Sigmoid colon (tissue), 4 donors: ENCODE data around the gene ROM1.

ENCODE experiments used
- CTCF ChIP-seq, 4 experiments: fragments of 450-650 bp in 3 of 4; fragments of 200-600 bp in 1 of 4; IDR thresholded peaks; one replicate each; pipeline ENCODE4 v1.5.1; 2016 to 2019; ENCODE audit warnings: antibody characterized with exemption in 4 of 4, mild to moderate bottlenecking in 3 of 4, moderate library complexity in 2 of 4
- EP300 ChIP-seq, 4 donors: sonication (generic); formaldehyde crosslinking; IDR thresholded peaks; one replicate each; pipeline ENCODE4 v1.6.1; 2017; ENCODE audit warnings: antibody characterized with exemption in 4 of 4
- POLR2A ChIP-seq, 2 donors: fragments of 450-650 bp; IDR thresholded peaks; one replicate each; pipeline ENCODE4 v1.6.1; 2016; ENCODE audit warnings: antibody characterized with exemption in 2 of 2, mild to moderate bottlenecking in 2 of 2, moderate library complexity in 2 of 2
- POLR2AphosphoS5 ChIP-seq, 4 donors: sonication (generic); formaldehyde crosslinking; IDR thresholded peaks; one replicate each; pipeline ENCODE4 v1.6.1; 2017; ENCODE audit warnings: antibody characterized with exemption in 4 of 4

- TF ChIP-seq POLR2AphosphoS5 (IDR thresholded peaks at IDR 0.05) (no peak), CTCF (IDR thresholded peaks at IDR 0.05) (no peak), POLR2A (IDR thresholded peaks at IDR 0.05) (no peak), EP300 (IDR thresholded peaks at IDR 0.05) (no peak)
These were observed 1.2 kb upstream of the ROM1 start for GRCh38 chr11:62611705-62612365.
